GM12892 (cell line): Measurements from ENCODE around the gene OAF.
A peak's percentile ranks its signal among the peaks of the same experiment; 100 is the strongest.
"Not testable (repeated sequence)": the region's sequence is repeated elsewhere in the genome, so short reads cannot be mapped to it uniquely, and the experiment has no call there.

Source experiments
- DNase-seq: peaks from one replicate; pipeline ENCODE4 v3.0.0; 2011; ENCODE audit not compliant: insufficient read length
- FAIRE-seq: peaks from 2 replicates; lab custom pipeline; 2011; peaks lifted over from hg19 to GRCh38; lab: Jason Lieb, UNC
- POLR2A ChIP-seq: IDR thresholded peaks from 2 replicates; pipeline ENCODE4 v1.6.1; 2011; ENCODE audit warnings: low read depth, low read length, control low read depth
- POLR2AphosphoS5 ChIP-seq: IDR thresholded peaks from 2 replicates; pipeline ENCODE4 v1.6.1; 2011; ENCODE audit warnings: low read depth, low read length, control low read depth
- TAF1 ChIP-seq: IDR thresholded peaks from 2 replicates; pipeline ENCODE4 v1.6.1; 2011; ENCODE audit warnings: low read depth, mild to moderate bottlenecking, control low read depth, low read length, borderline replicate concordance

Gene OAF

DNA sequence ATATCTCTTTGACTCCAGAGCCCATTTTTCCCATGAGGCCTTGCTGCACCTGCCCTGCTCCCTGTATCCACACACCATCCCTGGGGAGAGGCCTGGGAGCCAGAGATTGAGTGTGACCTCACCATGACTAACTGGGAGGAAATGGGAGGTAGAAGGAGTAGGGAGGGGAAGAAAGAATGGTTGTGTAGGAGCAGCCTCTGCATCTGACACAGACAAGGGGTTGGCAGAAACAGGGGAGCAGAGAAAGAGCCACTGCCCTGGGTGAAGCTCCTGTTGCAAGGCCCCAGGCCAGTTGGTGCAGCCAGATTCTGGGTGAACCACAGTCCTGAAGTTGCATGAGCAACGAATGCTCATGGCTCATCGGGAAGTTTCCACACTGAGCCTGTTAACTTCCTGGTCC, 61.5 kb downstream of the OAF start:
- TF ChIP-seq POLR2A = no peak
- TF ChIP-seq POLR2AphosphoS5 = no peak
- no peak for TF ChIP-seq TAF1
- no peak for DNase-seq

DNA sequence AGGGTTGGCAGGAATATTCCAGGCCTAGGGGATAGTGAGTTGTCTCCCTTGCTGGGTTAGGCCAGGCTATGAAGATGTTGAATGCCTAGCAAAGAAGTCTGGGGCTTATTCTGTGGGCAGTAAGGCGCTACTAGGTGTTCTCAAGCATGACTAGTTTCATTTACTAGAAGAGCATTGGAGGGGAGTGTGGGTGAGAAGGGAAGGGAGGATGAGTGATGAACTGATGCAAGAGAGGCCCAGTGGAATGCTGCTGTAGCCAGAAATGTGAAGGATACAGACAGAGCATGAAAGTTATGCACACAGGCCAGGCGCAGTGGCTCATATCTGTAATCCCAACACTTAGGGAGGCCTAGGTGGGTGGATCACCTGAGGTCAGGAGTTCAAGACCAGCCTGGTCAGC, 62.6 kb downstream of the OAF start:
- DNase-seq (no peak), FAIRE-seq (no peak)
- no peak for TF ChIP-seq POLR2AphosphoS5
- TF ChIP-seq TAF1 = no peak
- no peak for TF ChIP-seq POLR2A

More for the DNA sequence above, 61.5 kb downstream of the OAF start:
- peak; percentile 21 for FAIRE-seq

DNA sequence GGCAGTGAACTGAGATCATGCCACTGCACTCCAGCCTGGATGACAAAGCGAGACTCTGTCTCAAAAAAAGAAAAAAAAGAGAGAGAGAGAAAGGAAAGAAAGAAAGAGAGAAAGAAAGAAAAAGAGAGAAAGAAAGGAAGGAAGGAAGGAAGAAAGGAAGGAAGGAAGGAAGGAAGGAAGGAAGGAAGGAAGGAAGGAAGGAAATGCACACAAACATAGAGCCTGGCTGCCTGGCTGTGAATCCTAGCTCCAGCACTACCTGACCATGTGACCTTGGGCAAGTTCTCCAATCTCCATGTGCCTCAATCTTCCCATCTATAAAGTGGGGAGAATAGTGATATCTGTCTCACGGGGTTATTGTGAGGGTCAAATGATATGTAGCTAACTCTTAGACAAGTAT, 63.1 kb downstream of the OAF start:
- DNase-seq, FAIRE-seq: not testable (repeated sequence)

DNA sequence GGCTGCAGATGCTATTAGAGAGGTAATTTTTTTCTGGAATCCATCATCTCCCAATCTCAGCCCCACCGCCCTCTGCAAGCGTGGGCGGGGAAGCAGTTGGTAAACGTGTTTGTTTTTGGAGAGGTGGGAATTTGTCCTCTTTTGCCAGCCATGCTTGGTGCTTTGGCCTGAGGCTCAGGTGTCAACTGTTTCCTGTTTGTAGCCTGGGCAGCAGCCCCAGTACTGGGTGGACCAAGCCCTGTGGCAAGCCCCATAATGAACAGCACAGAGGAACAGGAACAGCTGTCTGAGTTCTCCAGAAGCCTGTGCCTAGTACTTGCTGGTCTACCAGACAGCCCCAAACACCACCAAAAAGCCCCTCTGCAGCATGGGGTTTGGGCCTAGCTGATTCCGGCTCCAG, 68.7 kb downstream of the OAF start:
- TF ChIP-seq POLR2A (no peak), POLR2AphosphoS5 (no peak), TAF1 (no peak)
- no peak for DNase-seq
- no peak for FAIRE-seq
